Neuronal stem cell (in vitro differentiated cells): ENCODE measurements around the gene BRD8.

Source experiments
- DNase-seq: peaks from one replicate; pipeline ENCODE4 v3.0.0-alpha.2; 2013; ENCODE audit warnings: low spot score
- H2AFZ ChIP-seq: one replicate; pipeline ENCODE4 v1.6.1; 2013; ENCODE audit warnings: mild to moderate bottlenecking, low read length, inconsistent platforms
- H2AK5ac ChIP-seq: 2 replicates; pipeline ENCODE4 v1.6.1; 2013; ENCODE audit warnings: low read depth, mild to moderate bottlenecking, inconsistent platforms, low read length, moderate library complexity, mixed read lengths
- H2BK120ac ChIP-seq: 2 replicates; pipeline ENCODE4 v1.6.1; 2013; ENCODE audit warnings: low read depth, mild to moderate bottlenecking, inconsistent platforms, low read length, moderate library complexity, mixed read lengths
- H2BK12ac ChIP-seq: one replicate; pipeline ENCODE4 v1.6.1; 2013; ENCODE audit warnings: low read length, inconsistent platforms
- H2BK15ac ChIP-seq: 2 replicates; pipeline ENCODE4 v1.6.1; 2013; ENCODE audit warnings: mild to moderate bottlenecking, low read length, inconsistent platforms, mixed read lengths
- H2BK5ac ChIP-seq: one replicate; pipeline ENCODE4 v1.6.1; 2013; ENCODE audit warnings: inconsistent platforms, mild to moderate bottlenecking, low read length, moderate library complexity
- H3K14ac ChIP-seq: one replicate; pipeline ENCODE4 v1.6.1; 2013; ENCODE audit warnings: low read length, inconsistent platforms
- H3K18ac ChIP-seq: 2 replicates; pipeline ENCODE4 v1.6.1; 2013; ENCODE audit warnings: low read length, inconsistent platforms
- H3K23ac ChIP-seq: 2 replicates; pipeline ENCODE4 v1.6.1; 2013; ENCODE audit warnings: low read depth, mild to moderate bottlenecking, mixed read lengths, low read length, inconsistent platforms; ENCODE audit not compliant: poor library complexity
- H3K27ac ChIP-seq: replicated peaks from 3 replicates; pipeline ENCODE4 v1.5.1; 2013; ENCODE audit warnings: low read length, inconsistent platforms
- H3K27me3 ChIP-seq, 3 experiments: 2 replicates each; pipeline ENCODE4 v1.6.1; 2013; ENCODE audit warnings: low read length in 3 of 3, mild to moderate bottlenecking in 2 of 3, inconsistent platforms in 1 of 3, low read depth in 1 of 3, mixed read lengths in 1 of 3, moderate library complexity in 1 of 3; ENCODE audit not compliant: control insufficient read depth in 3 of 3, insufficient read depth in 3 of 3
- H3K36me3 ChIP-seq, 2 donors: replicated peaks in 1 of 2; 2 replicates each; pipeline ENCODE4 v1.6.1; 2013; ENCODE audit warnings: low read length in 2 of 2; ENCODE audit not compliant: control insufficient read depth in 2 of 2, insufficient read depth in 2 of 2
- H3K4ac ChIP-seq: 2 replicates; pipeline ENCODE4 v1.6.1; 2013; ENCODE audit warnings: inconsistent platforms, mild to moderate bottlenecking, low read length, moderate library complexity
- H3K4me1 ChIP-seq, 2 donors: 1 replicate in 1 of 2; 2 replicates in 1 of 2; pipeline ENCODE4 v1.6.1; 2013; ENCODE audit warnings: low read length in 2 of 2, low read depth in 1 of 2; ENCODE audit not compliant: control insufficient read depth in 2 of 2, insufficient read depth in 1 of 2
- H3K4me2 ChIP-seq: one replicate; pipeline ENCODE4 v1.6.1; 2013; ENCODE audit warnings: mild to moderate bottlenecking, low read length, inconsistent platforms; ENCODE audit not compliant: insufficient read depth, poor library complexity, severe bottlenecking
- H3K4me3 ChIP-seq, 2 donors: 2 replicates each; pipeline ENCODE4 v1.5.1; 2013; ENCODE audit warnings: low read length in 2 of 2, mild to moderate bottlenecking in 2 of 2, inconsistent platforms in 1 of 2, moderate library complexity in 1 of 2
- H3K79me1 ChIP-seq: one replicate; pipeline ENCODE4 v1.6.1; 2013; ENCODE audit warnings: low read depth, mild to moderate bottlenecking, inconsistent platforms, low read length, moderate library complexity
- H3K9ac ChIP-seq: one replicate; pipeline ENCODE4 v1.6.1; 2013; ENCODE audit warnings: mild to moderate bottlenecking, low read depth, low read length, inconsistent platforms; ENCODE audit not compliant: poor library complexity
- H3K9me3 ChIP-seq, 2 donors: replicated peaks in 1 of 2; 2 replicates each; pipeline versions ENCODE3 to v1.6.1; 2013; ENCODE audit warnings: low read length in 2 of 2, mild to moderate bottlenecking in 2 of 2, inconsistent platforms in 1 of 2, low read depth in 1 of 2, mixed read lengths in 1 of 2, moderate library complexity in 1 of 2; ENCODE audit not compliant: control insufficient read depth in 2 of 2, insufficient read depth in 1 of 2
- H4K8ac ChIP-seq: one replicate; pipeline ENCODE4 v1.6.1; 2013; ENCODE audit warnings: low read depth, mild to moderate bottlenecking, inconsistent platforms, low read length, moderate library complexity
- H4K91ac ChIP-seq: one replicate; pipeline ENCODE4 v1.6.1; 2013; ENCODE audit warnings: low read length, low read depth, mild to moderate bottlenecking, inconsistent platforms; ENCODE audit not compliant: poor library complexity
- WGBS, 2 donors: extraction: QIAGEN DNeasy Blood & Tissue Kit; methylation state at CpG; one replicate each; pipeline ENCODE4 v1.1.7; 2013; ENCODE audit warnings: missing lambda C conversion rate in 2 of 2, mixed read lengths in 1 of 2; ENCODE audit not compliant: insufficient read length in 2 of 2, insufficient replicate concordance in 1 of 2; ENCODE audit errors: extremely low coverage in 2 of 2; 5-methylcytosine and 5-hydroxymethylcytosine counted together

The BRD8 gene

DNA sequence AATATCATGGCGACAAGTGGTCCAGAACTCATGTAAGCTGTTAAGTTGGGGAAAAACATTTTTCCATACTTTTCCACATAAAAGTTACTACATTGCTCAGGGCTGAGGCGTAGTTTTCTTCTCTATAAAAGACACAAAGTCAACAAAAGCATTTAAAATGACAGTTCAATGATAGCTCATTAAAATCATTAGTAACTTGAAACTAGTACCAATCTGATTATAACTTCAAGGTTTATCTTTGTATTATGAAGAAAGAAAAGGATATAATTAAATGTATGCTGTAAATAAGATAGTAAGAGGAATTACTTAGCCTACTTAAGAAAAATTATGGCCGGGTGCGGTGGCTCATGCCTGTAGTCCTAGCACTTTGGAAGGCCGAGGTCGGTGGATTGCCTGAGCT is 49.1 kb downstream of the BRD8 start:
- Histone ChIP-seq H3K14ac (no peak overlapping the region), H3K27ac (no peak overlapping the region), H2BK120ac (no peak overlapping the region), H3K23ac (no peak overlapping the region), H3K18ac (no peak overlapping the region), H3K4me3 (no peak overlapping the region), H3K9ac (no peak overlapping the region), H3K9me3 (no peaks in the 10 kb centered on the region), H3K4me1 (no peaks in the 10 kb centered on the region), H2AFZ (no peak overlapping the region), H3K4me2 (no peak overlapping the region), H3K4ac (no peak overlapping the region), H2BK5ac (no peak overlapping the region), H4K8ac (no peak overlapping the region), H3K27me3 (no peaks in the 10 kb centered on the region), H4K91ac (no peak overlapping the region), H2BK15ac (no peak overlapping the region), H3K79me1 (no peaks in the 10 kb centered on the region), H2AK5ac (no peak overlapping the region), H2BK12ac (no peak overlapping the region), H3K36me3 (no peaks in the 10 kb centered on the region)
- WGBS, 2 donors = no CpG with 5 or more reads among the region's 6 CpGs
- no peak for DNase-seq

- H3K14ac ChIP-seq = no peak overlapping the region
- no peak overlapping the region for H3K18ac ChIP-seq
- H2AFZ ChIP-seq = no peak overlapping the region
- no peak overlapping the region for H3K4me2 ChIP-seq
- no peak overlapping the region for H3K27ac ChIP-seq
- no peaks in the 10 kb centered on the region for H3K9me3 ChIP-seq
- H3K79me1 ChIP-seq = no peaks in the 10 kb centered on the region
- no peak overlapping the region for H4K8ac ChIP-seq
- no peak overlapping the region for H3K4ac ChIP-seq
- DNase-seq = no peak
- WGBS, 2 donors = no CpG with 5 or more reads among the region's 5 CpGs
- no peak overlapping the region for H4K91ac ChIP-seq
- H2BK120ac ChIP-seq = no peak overlapping the region
- H2BK5ac ChIP-seq = no peak overlapping the region
- H3K4me3 ChIP-seq = no peak overlapping the region
- no peaks in the 10 kb centered on the region for H3K27me3 ChIP-seq
- no peak overlapping the region for H2BK12ac ChIP-seq
- H2BK15ac ChIP-seq = no peak overlapping the region
- no peak overlapping the region for H3K9ac ChIP-seq
- no peak overlapping the region for H2AK5ac ChIP-seq
- no peaks in the 10 kb centered on the region for H3K4me1 ChIP-seq
- H3K36me3 ChIP-seq = no peaks in the 10 kb centered on the region
- no peak overlapping the region for H3K23ac ChIP-seq
Measured at GRCh38 chr5:138128334-138128733, 50.1 kb downstream of the BRD8 start.

DNA sequence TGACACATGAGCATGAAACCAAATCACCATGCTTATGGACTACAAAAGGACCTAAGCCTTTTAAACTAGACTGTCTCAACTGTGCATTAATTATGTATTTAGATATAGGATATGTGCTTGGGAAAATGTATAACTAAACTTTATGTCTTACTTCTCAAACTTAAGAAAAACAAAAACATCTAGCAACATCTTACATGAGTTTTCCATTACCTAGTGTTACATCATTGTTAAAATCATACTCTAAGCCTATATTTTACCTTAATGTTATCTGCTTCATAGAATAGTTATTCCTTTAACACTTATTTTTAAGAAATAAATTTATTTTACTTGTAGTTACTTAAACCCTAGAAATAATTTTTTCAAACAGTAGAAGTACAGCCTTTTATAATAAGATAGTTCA is 63.2 kb downstream of the BRD8 start:
- Histone ChIP-seq H3K4me2 (no peak overlapping the region), H3K4me1 (peaks cover 0 to 4% of the 10 kb centered on the region in 2 donors), H3K4me3 (no peak overlapping the region), H3K4ac (no peak overlapping the region), H3K36me3 (no peaks in the 10 kb centered on the region), H2BK120ac (no peak overlapping the region), H3K14ac (no peak overlapping the region), H3K79me1 (no peaks in the 10 kb centered on the region), H3K18ac (no peak overlapping the region), H3K27me3 (peaks cover 0 to 9% (median 0%) of the 10 kb centered on the region in 3 experiments), H2AK5ac (no peak overlapping the region), H2BK12ac (no peak overlapping the region), H2BK15ac (no peak overlapping the region), H2BK5ac (no peak overlapping the region), H4K91ac (no peak overlapping the region), H3K27ac (no peak overlapping the region), H2AFZ (no peak overlapping the region), H3K23ac (no peak overlapping the region), H4K8ac (no peak overlapping the region), H3K9me3 (no peaks in the 10 kb centered on the region), H3K9ac (no peak overlapping the region)
- DNase-seq = no peak

DNA sequence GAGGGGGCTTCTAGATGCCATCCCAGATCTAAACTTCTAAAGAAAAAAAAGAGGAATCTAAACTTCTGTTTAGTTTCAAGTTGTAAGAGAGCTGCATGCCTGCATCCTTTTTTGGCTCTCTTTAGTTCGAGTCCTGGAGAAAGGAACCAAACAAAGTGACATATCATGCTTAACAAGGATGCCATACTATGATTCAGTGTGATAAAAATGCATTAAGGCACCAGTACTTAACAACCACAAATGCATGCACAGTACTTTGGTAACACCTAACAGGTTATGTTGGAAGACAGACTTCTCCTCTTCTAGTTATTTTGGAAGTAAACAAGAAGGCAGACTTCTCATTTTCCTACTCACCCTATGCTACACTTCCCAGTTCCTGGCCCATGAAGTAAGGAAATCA is 66.5 kb downstream of the BRD8 start:
- H3K4me1 ChIP-seq = peaks cover 0 to 4% of the 10 kb centered on the region in 2 donors
- H3K27ac ChIP-seq = no peak overlapping the region
- no peak overlapping the region for H2BK12ac ChIP-seq
- H3K4me3 ChIP-seq = no peak overlapping the region
- DNase-seq = no peak
- no peak overlapping the region for H2BK120ac ChIP-seq
- H3K27me3 ChIP-seq = peaks cover 0 to 13% (median 0%) of the 10 kb centered on the region in 3 experiments
- H2BK15ac ChIP-seq = no peak overlapping the region
- WGBS, 2 donors = no CpG with 5 or more reads among the region's 1 CpG
- H3K18ac ChIP-seq = no peak overlapping the region
- no peaks in the 10 kb centered on the region for H3K36me3 ChIP-seq
- H3K4me2 ChIP-seq = no peak overlapping the region
- no peak overlapping the region for H2BK5ac ChIP-seq
- H2AFZ ChIP-seq = no peak overlapping the region
- no peak overlapping the region for H3K4ac ChIP-seq
- H3K23ac ChIP-seq = no peak overlapping the region
- H3K9me3 ChIP-seq = no peaks in the 10 kb centered on the region
- no peak overlapping the region for H4K91ac ChIP-seq
- H3K79me1 ChIP-seq = no peaks in the 10 kb centered on the region
- no peak overlapping the region for H3K14ac ChIP-seq
- no peak overlapping the region for H4K8ac ChIP-seq
- H2AK5ac ChIP-seq = no peak overlapping the region
- no peak overlapping the region for H3K9ac ChIP-seq
